ENCODE data around the gene ARF5.

ARF5 gene

GRCh38 chr7:127588697-127589482, 679 bp downstream of the ARF5 start:
- DNase-seq (ENCODE audit: low read depth): no peak

- DNase-seq (ENCODE audit: low read depth): no peak
Observed at GRCh38 chr7:127589896-127590295, 1.7 kb downstream of the ARF5 start.

GRCh38 chr7:127591189-127591588, 3.0 kb downstream of the ARF5 start:
- no peak for DNase-seq (ENCODE audit: low read depth)

GRCh38 chr7:127591591-127591990, 3.4 kb downstream of the ARF5 start:
- no peak for DNase-seq (ENCODE audit: low read depth)

- DNase-seq (ENCODE audit: low read depth): no peak
Observed at GRCh38 chr7:127592550-127592949, 4.3 kb downstream of the ARF5 start.

- DNase-seq (ENCODE audit: low read depth): no peak
Observed at GRCh38 chr7:127594490-127594889, 6.3 kb downstream of the ARF5 start.

GRCh38 chr7:127595737-127596136, 7.5 kb downstream of the ARF5 start:
- no peak for DNase-seq (ENCODE audit: low read depth)

- DNase-seq (ENCODE audit: low read depth): no peak
Observed at GRCh38 chr7:127598318-127598717, 10.1 kb downstream of the ARF5 start.

GRCh38 chr7:127600885-127601284, 12.7 kb downstream of the ARF5 start:
- DNase-seq (ENCODE audit: low read depth): no peak

GRCh38 chr7:127608446-127608845, 20.2 kb downstream of the ARF5 start:
- DNase-seq (ENCODE audit: low read depth): no peak

- no peak for DNase-seq (ENCODE audit: low read depth)
Observed at GRCh38 chr7:127609297-127609696, 21.1 kb downstream of the ARF5 start.

- no peak for DNase-seq (ENCODE audit: low read depth)
Observed at GRCh38 chr7:127612263-127612662, 24.1 kb downstream of the ARF5 start.

- no peak for DNase-seq (ENCODE audit: low read depth)
Observed at GRCh38 chr7:127616724-127617123, 28.5 kb downstream of the ARF5 start.

- no peak for DNase-seq (ENCODE audit: low read depth)
Observed at GRCh38 chr7:127618042-127618441, 29.8 kb downstream of the ARF5 start, which contains the start of gene PAX4. Gene PAX4, minus strand, starts transcription at chr7:127618142. Its CDS starts 2,214 bp downstream, at chr7:127615928.

GRCh38 chr7:127618775-127619174, 30.6 kb downstream of the ARF5 start:
- DNase-seq (ENCODE audit: low read depth): no peak

- no peak for DNase-seq (ENCODE audit: low read depth)
Observed at GRCh38 chr7:127619681-127620405, 31.6 kb downstream of the ARF5 start.

GRCh38 chr7:127620406-127621233, 32.4 kb downstream of the ARF5 start:
- no peak for DNase-seq (ENCODE audit: low read depth)

- DNase-seq (ENCODE audit: low read depth): no peak
Observed at GRCh38 chr7:127625331-127625730, 37.1 kb downstream of the ARF5 start.

GRCh38 chr7:127628445-127628844, 40.2 kb downstream of the ARF5 start:
- DNase-seq (ENCODE audit: low read depth): no peak

GRCh38 chr7:127629268-127629854, 41.1 kb downstream of the ARF5 start:
- peak; percentile 17 for DNase-seq (ENCODE audit: low read depth)

GRCh38 chr7:127632276-127632910, 44.2 kb downstream of the ARF5 start:
- no peak for DNase-seq (ENCODE audit: low read depth)

Data from stimulated activated CD8-positive, alpha-beta memory T cell treated with anti-CD3 and anti-CD28 coated beads, Interleukin-4, amount 100 ng/mL, for 24 hours (primary cell).